SU-DHL-6 (cell line): Measurements from ENCODE around the gene EXD3.

Experiments
- EZH2phosphoT487 ChIP-seq: fragments of 200-600 bp; sonication (generic), shearing (Covaris generic); conservative IDR thresholded peaks from 2 replicates; pipeline ENCODE4 v1.6.1; 2018; ENCODE audit warnings: mild to moderate bottlenecking, antibody characterized with exemption, low read length, moderate library complexity, mixed read lengths
- TF ChIP-seq, protein P1 (sequence below): fragments of 200-600 bp; sonication (generic); IDR thresholded peaks from one replicate; pipeline ENCODE4 v1.5.1; 2017; ENCODE audit warnings: antibody characterized with exemption, mild to moderate bottlenecking, low read length, moderate library complexity; ENCODE audit not compliant: insufficient read depth, poor library complexity, severe bottlenecking

DNA sequence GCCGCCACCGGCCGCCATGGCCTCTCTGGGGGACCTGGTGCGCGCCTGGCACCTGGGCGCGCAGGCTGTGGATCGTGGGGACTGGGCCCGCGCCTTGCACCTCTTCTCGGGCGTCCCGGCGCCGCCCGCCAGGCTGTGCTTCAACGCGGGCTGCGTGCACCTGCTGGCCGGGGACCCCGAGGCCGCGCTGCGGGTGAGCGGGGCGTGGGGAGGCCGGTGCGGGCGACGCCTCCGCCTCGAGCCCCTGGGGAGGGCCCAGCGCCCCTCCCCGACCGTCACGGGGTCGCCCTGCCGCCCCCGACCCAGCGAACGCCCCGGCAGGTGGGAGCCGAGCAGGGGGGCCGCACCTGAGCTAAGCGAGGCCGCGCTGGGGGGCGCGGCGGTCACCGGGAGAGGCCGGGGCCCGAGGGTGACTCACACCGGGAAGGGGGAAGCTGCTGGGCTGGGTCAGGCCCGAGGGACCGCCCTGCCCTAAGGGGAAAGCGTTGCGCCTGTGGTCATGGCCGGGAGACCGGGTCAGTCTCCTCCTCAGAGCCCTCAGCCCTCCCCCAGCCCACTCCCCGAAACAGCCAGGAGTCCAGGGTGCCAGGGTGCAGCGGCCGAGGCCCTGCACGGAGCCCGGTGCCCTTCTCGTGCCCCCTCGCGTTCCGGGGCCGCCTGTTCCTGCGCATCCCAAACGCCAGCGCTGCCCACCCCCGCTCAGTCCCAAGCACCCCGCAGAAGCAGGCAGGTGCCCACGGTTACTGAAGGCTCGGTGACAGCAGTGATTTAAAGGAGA, 741 bp upstream of the EXD3 start:
- TF ChIP-seq, protein P1, sequence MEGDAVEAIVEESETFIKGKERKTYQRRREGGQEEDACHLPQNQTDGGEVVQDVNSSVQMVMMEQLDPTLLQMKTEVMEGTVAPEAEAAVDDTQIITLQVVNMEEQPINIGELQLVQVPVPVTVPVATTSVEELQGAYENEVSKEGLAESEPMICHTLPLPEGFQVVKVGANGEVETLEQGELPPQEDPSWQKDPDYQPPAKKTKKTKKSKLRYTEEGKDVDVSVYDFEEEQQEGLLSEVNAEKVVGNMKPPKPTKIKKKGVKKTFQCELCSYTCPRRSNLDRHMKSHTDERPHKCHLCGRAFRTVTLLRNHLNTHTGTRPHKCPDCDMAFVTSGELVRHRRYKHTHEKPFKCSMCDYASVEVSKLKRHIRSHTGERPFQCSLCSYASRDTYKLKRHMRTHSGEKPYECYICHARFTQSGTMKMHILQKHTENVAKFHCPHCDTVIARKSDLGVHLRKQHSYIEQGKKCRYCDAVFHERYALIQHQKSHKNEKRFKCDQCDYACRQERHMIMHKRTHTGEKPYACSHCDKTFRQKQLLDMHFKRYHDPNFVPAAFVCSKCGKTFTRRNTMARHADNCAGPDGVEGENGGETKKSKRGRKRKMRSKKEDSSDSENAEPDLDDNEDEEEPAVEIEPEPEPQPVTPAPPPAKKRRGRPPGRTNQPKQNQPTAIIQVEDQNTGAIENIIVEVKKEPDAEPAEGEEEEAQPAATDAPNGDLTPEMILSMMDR: no peak
- no peak for TF ChIP-seq EZH2phosphoT487
